ENCODE results near the gene TFDP1.

Gene TFDP1

DNA sequence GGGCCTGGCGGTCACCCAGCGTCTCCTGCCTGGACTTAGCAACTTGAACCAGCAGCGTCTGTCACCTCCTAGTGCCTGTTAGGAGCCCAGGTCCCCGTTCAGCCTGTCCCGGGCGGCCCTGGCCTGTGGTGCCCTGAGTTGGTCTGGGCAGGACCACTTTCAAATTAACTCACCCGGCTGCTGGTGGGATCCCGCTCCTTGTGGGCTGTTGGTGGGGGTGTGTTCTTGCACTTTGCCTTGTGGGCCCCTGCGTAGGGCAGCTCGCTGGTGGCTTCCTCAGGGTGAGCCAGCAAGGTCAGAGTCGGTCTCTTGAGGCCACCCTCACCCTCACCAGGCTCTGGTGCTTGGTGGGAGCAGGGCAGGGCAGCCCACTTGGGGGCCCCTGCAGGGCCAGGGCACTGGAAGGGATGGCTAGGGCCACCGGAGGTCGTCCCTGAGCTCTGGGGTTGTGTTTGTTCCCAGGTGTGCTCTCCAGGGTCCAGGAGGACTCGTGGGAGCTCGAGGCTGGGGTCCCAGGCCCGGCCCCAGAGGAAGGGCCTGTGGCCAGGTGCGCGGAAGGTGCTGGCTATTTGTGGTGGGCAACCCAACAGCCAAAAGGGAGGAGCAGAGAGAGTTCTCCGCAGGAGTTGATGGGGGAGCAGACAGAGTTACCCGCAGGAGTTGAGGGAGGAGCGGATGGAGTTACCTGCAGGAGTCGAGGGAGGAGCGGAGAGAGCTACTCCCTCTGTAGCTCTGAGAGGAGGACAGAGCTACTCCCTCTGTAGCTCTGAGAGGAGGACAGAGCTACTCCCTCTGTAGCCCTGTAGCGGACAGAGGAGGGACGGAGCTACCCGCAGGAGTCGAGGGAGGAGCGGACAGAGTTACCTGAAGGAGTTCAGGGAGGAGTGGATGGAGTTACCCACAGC, 16.9 kb downstream of the TFDP1 start:
- no peak for DNase-seq

DNA sequence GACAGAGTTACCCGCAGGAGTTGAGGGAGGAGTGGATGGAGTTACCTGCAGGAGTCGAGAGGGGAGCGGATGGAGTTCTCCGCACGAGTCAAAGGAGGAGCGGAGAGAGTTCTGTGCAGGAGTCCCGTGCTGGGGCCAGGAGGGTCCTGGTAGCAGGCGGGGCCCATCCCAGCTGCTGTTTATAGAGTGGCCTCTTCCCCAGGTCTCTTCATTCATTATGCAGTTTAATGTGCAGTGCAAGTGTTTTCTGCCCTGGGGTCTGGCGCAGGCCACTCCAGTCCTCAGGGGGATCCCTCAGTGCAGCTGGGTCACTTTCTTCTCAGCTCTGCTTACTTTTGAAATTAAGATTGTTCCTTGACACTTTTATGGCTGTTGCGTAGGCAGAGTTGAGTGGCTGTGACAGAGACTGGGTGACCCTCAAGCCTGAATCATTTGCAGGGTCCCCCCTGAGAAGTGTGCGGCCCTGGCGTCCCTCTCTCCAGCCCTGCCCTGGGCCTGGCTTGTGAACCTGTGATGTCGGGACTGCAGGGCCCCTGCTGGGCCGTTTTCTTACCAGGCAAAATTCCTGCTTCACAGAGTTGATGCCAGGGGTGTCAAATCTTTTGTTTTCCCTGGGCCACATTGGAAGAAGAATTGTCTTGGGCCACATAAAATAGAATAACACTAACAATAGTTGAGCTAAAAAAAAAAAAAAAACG, 17.9 kb downstream of the TFDP1 start:
- no peak for DNase-seq

DNA sequence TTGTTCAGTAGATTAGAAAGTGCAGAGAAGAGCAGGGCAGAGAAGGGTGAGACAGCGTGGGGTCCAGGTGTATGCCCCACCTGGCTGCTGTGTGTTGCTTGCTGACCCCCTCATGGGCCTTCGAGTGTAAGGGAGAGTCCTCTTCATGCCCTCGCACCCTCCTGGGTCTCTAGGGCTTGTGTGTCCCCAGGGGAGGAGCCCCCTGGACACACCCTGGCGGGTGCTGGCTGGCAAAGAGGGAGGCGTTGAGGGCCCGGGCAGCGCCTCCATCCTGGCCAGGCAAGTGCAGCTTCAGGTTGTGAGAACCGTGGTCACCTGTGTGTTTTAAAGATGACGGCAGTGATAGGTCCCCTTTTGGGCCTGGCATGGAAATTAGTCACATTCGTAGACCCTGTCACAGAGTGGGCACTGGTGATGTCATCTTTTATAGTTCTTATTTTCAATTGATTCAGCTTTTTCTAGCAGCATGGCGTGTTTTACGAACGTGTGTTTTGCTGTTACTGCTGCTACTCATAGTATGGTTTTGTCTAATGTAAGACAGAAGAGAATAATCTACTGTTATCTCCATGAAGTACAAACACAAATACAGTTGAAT, 18.7 kb downstream of the TFDP1 start:
- DNase-seq = no peak

DNA sequence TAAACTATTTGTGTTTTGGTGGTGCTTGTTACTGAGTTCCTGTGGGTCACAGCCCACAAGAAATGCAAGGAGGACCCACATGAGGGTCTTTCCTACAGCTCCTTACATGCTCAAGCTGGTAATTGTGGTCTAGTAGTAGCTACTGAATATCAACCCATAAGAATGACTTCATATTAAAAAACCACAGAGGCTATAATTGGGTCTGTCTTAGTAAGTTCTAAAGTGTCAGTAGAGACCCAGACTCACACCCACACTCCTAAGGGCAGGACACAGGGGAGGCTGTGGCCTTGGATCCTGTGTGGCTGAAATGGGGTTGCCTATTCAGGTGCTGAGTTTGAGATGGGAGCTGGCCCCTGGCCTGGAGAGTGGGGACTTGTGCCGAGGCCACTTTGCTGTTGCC, 19.6 kb downstream of the TFDP1 start:
- no peak for DNase-seq

DNA sequence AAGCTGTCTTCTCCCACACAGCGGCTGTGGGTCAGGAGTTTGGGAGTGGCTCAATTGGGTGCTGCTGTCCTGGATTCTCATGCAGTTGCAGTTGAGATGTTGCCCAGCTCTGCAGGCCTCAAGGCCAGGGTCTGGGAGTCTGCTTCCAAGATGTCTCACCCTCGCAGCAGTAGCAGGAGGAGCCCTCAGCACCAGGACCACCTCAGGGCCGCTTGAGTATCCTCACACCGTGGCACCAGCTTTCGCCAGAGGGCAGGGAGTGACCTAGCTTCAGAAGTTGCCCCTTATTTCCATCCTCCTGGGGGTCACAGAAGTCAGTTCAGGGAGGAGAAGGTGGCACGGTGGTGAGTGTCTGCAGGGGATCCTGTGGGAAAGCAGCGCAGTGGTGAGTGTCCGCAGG, 20.9 kb downstream of the TFDP1 start:
- no peak for DNase-seq

DNA sequence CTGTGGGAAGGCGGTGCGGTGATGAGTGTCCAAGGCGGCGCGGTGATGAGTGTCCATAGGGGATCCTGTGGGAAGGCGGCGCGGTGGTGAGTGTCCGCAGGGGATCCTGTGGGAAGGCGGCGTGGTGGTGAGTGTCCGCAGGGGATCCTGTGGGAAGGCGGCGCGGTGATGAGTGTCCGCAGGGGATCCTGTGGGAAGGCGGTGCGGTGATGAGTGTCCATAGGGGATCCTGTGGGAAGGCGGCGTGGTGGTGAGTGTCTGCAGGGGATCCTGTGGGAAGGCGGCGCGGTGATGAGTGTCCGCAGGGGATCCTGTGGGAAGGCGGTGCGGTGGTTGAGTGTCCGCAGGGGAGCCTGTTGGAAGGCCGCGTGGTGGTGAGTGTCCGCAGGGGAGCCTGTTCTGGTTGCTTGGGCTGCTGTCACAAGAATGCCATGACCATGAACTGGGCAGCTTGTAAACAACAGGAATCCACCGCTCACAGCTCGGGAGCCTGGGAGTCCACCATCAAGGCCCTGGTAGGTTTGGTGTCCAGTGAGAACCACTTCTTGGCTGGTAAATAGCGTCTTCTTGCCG, 21.4 kb downstream of the TFDP1 start:
- no peak for DNase-seq

DNA sequence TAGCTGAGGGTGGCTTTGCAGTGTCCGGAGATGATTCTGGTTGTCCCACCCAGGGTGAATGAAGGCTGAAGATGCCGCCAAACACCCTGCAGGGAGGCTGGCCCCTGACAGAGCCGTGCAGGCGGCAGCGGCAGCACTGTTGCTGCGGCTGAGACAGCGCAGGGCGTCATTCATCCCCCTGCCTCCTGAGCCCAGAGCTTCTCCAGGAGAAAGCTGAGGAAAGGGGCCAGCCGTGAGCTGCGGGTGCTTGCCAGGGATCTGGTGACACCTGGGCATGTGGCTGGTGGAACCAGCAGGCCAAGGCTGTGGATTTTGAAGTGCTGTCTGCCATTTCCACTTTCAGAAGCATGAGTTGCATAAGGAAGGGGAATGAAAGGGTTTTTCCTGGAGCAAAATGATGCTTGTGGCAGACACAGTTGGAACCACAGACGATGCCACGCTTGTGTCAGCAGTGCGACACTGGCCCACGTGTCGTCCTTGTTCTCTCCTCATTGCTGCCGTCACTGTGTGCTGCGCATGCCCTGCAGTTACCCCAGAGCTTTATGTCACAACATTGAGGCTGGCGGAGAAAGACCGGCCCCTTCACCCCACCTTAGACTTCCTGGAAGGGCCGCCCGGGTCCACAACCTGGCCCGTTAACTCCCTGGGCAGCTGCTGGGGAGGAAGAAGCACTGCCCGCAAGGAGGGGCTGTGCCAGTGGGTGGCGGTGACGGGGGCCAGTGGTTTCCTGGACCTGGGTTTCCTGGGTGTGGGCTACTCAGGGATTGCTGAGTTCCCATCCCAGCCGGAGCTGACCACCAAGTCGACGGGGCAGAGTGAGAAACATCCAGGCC, 22.7 kb downstream of the TFDP1 start:
- no peak for DNase-seq

DNA sequence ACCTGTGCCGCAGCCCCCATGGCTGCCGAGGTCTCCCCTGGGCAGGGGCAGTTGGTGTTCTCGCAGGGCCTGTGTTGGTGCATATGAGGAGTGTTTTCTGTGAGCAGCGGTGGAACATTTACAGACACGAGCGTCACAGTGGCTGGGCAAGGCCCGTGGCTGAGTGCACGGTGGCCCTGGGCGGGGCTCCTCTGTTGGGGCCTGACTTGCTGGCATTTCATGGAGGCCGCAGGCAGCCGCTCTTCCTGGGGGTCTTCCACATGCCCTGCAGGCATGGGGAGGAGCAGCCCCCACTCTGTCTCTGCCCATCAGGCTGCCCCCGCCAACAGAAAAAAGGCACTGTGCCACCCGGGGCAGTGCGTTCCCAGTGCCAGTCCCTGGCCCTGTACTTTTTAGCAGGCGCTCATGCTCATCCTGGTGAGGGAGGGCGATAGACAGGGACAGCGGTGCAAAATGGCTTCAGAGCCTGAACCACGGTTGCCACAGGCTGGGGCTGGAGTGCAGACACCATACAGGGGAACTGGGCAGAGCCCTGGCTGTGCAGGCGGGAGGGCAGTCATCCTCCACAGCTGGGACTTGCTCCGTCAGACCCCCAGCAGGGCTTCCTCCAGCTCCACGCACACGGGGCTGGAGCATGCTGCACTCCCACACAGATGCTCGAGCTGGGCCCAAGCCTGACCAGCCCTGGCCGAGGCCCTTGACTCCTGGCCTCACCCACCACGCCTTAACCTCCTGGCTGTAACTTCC, 23.5 kb downstream of the TFDP1 start:
- no peak for DNase-seq

DNA sequence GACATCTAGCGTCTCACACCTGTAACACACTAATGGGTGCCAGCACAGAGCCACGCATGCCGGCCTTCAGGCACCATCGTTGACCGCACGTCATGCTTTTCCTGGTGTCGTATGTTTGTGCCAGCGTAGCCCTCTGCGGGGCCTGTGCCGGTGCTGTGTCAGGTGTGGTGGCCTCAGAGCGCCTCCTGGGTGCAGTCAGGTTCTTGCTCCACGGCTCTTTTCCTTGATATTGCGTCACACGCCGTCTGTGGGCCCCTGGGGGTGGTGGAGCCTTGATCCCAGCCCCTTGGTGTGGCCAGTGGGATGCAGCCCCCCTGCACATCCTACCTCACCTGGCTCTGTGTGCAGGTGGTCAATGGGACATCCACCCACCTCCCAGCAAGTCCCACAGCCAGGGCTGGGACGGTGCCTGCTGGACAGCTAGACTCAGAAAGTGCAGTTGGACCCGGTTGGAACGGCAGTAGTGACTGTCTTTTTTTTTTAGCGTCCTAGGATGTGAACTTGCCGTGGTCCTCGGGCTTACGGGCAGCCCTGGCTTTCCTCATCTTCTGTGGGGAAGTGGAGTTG, 24.5 kb downstream of the TFDP1 start:
- DNase-seq = no peak

DNA sequence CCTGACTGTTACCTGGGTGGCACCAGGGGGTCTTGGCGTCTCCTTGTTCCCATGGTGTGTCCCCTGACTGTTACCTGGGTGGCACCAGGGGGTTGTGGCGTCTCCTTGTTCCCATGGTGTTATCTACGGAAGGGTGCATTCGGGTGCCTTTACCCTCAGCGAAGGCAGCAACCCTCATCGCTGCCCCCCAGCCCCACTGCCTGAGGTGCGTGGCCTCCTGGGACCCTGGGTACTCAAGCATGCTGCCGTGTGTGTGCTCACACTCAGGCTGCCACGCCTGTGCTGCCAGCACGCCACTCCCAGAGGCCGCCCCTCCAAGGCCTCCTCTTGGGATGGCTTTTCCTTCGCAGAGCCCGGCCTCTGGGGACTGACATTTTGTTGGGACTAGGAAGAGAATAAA, 25.1 kb downstream of the TFDP1 start:
- DNase-seq = no peak

DNA sequence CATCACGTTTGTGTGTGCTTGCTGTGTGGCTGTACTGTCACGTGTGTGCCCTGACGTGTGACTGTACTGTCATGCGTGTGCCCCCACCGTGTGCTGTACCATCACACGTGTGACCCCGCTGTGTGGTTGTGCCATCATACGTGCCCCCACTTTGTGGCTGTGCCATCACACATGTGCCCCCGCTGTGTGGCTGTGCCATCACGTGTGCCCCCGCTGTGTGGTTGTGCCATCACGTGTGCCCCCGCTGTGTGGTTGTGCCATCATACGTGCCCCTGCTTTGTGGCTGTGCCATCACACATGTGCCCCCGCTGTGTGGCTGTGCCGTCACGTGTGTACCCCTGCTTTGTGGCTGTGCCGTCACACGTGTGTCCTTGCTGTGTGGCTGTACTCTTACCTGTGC, 25.7 kb downstream of the TFDP1 start:
- no peak for DNase-seq

DNA sequence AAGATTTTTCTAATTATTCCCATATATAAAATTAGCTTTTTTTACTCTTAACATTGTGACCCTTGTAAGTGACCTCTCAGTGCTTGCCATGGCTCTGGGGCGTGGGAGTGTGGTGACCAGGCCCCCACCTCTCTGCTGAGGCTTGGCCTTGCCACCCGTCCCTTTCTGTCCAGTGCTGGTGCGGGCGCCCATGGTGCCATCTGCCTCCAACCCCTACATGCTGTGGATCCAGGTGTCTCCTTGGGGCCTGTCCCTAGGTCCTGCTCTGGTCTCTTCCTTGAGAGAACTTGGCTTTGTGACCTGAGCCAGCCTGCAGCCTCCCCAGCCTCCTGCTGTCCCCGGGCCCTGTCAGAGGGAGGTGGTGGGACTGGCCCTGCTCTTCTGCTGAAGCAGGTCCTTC, 27.4 kb downstream of the TFDP1 start:
- no peak for DNase-seq

DNA sequence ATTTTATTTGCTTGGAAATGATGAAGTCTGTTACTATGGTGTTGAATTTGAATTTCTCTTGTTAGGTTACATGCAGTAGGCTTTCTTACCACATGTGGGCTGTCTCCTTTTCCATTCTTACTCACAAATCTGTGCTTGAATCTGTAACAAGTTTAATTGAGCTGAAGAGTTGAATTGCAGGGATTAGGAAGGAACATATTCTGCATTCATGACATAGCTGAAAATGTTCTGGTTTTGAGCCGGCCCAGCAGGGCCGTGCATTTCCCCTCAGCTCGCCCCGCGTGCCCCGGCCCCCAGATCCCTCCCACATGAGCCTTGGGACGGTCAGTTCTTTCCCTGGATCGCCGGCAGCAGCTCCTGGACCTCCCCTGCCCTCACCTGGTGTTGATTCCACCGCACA, 28.1 kb downstream of the TFDP1 start:
- no peak for DNase-seq

DNA sequence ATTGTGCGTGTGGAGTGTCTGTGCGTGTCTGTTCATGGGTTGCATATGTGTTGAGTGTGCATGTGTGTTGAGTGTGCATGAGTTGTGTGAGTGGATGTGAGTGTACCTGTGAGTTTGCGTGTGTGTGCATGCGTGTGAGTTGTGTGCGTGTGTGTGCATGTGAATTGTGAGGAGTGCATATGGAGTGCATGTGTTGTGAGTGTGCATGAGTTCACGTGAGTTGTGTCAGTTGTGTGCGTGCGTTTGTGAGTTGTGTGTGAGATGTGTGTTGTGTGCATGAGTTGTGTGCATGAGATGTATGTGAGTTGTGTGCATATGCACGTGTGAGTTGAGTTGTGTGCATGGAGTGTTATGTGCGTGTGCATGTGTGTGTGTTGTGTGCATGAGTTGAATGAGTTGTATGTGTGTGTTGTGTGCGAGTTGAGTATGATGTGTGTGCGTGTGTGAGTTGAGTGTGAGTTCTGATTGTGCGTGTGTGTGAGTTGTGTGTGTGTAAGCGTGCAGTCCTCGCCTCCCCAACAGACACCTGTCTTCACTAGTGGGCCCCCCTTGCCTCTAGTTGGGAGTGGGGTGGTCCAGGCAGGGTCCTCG, 29.3 kb downstream of the TFDP1 start:
- DNase-seq = no peak

DNA sequence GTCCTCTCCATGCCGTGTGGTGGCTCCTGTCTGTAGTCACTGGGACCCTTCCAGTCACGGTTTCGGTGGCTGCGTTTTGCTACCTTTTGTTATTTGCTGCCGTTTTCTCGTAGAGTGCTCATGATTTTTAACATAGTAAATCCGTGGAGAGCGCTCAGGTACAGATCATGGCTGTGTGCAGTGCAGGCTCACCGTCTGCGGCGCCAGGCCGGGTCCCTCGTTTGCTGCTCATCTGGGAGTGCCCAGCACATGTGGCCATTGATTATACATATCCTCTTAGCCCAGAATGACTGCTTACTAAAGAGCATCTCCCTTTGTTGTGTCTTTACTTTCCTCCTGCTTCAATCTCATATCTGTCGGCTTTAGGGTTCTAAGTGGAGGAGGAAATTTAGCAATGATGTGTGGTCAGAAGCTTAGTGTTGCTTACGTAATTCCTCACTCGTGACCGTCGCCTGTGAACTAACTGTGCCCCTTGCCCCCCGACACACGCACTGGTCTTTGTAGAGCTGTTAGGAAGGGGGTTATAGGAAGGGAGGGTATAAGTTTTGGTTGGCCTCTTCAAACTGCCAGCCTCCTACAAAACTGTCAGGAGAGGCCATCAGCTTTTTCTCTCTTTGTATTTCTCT, 31.8 kb downstream of the TFDP1 start:
- no peak for DNase-seq

DNA sequence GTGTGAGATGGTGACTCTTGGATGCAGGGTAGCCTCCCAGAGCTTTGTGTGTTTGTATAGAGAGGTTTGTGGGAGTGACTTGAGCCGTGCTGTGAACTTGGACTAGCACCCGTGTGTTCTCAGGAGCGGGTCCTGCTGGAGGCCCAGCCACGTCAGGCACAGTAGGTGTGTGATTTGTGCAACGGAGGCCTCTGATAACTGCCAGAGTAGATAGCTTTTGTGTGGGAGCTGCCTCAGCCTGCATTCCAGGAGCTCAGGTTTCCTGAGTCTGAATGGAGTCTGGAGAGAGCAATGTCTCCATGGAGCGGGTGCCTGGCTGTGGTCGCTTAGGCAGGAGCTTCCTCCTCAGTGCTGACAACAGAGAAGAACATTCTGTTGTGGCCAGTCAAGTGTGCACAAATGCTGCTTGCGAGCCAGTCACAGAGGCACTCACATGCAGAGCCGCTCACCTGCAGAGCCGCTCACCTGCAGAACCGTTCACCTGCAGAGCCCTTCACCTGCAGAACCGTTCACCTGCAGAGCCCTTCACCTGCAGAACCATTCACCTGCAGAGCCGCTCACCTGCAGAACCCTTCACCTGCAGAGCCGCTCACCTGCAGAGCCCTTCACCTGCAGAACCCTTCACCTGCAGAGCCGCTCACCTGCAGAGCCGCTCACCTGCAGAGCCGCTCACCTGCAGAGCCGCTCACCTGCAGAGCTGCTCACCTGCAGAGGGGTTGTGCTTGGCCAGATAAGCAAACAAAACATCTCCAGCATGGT, 32.6 kb downstream of the TFDP1 start:
- DNase-seq = no peak

DNA sequence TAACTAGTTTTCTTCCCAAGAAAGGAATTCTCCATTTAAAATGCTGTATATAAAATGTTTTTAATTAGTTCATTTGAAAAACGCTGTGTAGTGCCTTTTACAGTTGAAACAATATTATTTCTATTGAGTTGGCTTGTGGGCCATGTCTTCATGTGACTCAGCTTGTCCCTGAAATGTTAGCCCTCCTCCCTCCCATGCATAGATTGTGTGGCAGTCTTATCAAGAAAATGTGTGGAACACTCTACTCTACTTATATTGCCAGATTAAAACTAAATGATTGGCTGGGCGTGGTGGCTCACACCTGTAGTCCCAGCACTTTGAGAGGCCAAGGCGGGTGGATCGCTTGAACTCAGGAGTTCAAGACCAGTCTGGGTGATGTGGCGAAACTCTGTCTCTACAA, 33.4 kb downstream of the TFDP1 start:
- no peak for DNase-seq

DNA sequence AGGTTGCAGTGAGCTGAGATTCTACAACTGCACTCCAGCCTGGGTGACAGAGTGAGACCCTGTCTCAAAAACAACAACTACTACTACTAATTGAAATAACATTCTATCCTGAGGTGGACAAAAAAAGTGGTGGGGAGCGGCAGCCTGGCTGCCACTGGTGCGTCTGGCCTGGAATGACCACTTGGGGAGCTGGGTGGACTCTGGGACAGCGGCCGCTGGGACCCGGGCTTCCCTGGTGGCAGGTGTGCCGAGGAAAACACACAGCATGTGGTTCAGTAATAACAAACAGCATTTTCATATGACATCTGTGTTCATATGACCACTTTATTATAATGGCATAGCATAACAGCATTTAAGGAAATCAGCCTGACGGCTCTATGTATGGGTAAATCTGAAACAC, 33.9 kb downstream of the TFDP1 start:
- DNase-seq = no peak

DNA sequence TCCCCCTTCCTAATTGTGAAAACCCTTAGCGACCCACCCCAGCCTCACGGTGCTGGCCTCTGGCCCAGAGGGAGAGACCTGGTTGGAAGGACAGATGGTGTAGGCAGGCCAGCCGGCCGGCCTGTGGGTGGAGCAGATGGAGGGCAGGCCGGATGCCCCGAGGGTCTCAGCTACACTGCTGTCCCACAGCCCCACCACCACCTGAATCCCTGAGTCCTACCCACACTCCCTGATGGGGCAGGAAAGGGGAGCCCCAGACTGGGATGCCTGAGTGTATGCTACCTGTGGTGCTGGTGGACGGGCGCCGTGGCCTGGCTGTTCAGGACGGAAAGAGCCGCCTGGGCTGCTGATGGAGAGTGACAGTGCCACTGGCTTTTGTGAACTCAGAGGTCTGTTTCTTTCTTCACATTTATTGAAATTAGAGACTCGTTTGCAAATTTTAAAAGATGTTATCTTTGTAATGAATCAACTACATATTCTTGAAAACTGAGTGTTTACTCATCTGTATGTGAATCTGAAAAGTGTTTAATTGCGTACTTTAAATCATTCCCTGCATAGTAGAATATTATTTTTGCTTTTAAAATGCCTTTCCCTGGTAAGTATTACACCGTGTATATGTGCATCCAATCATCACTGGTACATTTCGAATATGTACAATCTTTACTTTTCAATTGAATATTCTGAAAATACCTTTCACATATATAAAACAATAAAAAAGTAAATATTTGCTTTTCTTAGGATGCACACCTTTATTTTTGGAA, 35.7 kb downstream of the TFDP1 start:
- DNase-seq = no peak
